ENCODE measurements around the gene TOM1. TPM values are rescaled to one million over a fixed set of nuclear protein-coding genes. Genes with fewer than 3 reads are reported as not detected.
"Not testable (repeated sequence)": the region's sequence is repeated elsewhere in the genome, so short reads cannot be mapped to it uniquely, and the experiment has no call there.

TOM1 gene
- total and polyA plus RNA-seq, 4 donors, result 17.9 to 53.0 (median 50.5) TPM

GRCh38 chr22:35393116-35394010 is 93.7 kb downstream of the TOM1 start (continued):
- TF ChIP-seq REST (IDR thresholded peaks at IDR 0.05), result no peak

- 28% methylated on average over 4 of the region's 4 CpGs for WGBS
- Histone ChIP-seq H3K4me3 (ENCODE audit: low read depth in 1 of 3, low read length in 3 of 3) (no peak overlapping the region), H3K4me1 (ENCODE audit: control insufficient read depth in 4 of 4, insufficient read depth in 4 of 4, low read length in 3 of 4) (peaks cover 13 to 44% (median 23%) of the 10 kb centered on the region in 4 donors), H3K27me3 (ENCODE audit: control insufficient read depth in 4 of 4, insufficient read depth in 4 of 4, low read length in 3 of 4) (no peaks in the 10 kb centered on the region), H3K9ac (ENCODE audit: low read depth in 1 of 2, low read length in 2 of 2) (no peak overlapping the region), H3K36me3 (ENCODE audit: control insufficient read depth in 4 of 4, insufficient read depth in 3 of 4, low read depth in 1 of 4, low read length in 3 of 4) (peaks cover 9 to 13% (median 12%) of the 10 kb centered on the region in 4 donors), H3K27ac (ENCODE audit: low read depth in 1 of 2, low read length in 2 of 2) (peak overlapping the region; percentile 0 to 36), H3K9me3 (ENCODE audit: control insufficient read depth in 4 of 4, low read length in 3 of 4) (no peaks in the 10 kb centered on the region)
- TF ChIP-seq JUND (IDR thresholded peaks at IDR 0.05), result no peak
- no peak for TF ChIP-seq TAF1 (conservative IDR thresholded peaks at IDR 0.05)
- no peak for TF ChIP-seq ZBTB33 (IDR thresholded peaks at IDR 0.05)
- TF ChIP-seq EGR1 (IDR thresholded peaks at IDR 0.05; ENCODE audit: low read depth in 2 of 2), result peak in 1 of 2 donors; percentile 66
- DNase-seq (ENCODE audit: low spot score), result no peak
These were observed 94.3 kb downstream of the TOM1 start for GRCh38 chr22:35394011-35394312.

- Histone ChIP-seq H3K4me1 (ENCODE audit: control insufficient read depth in 4 of 4, insufficient read depth in 4 of 4, low read length in 3 of 4) (peaks cover 15 to 47% (median 25%) of the 10 kb centered on the region in 4 donors), H3K9ac (ENCODE audit: low read depth in 1 of 2, low read length in 2 of 2) (no peak overlapping the region), H3K27me3 (ENCODE audit: control insufficient read depth in 4 of 4, insufficient read depth in 4 of 4, low read length in 3 of 4) (no peaks in the 10 kb centered on the region), H3K9me3 (ENCODE audit: control insufficient read depth in 4 of 4, low read length in 3 of 4) (no peaks in the 10 kb centered on the region), H3K4me3 (ENCODE audit: low read depth in 1 of 3, low read length in 3 of 3) (no peak overlapping the region), H3K36me3 (ENCODE audit: control insufficient read depth in 4 of 4, insufficient read depth in 3 of 4, low read depth in 1 of 4, low read length in 3 of 4) (peaks cover 5 to 8% (median 7%) of the 10 kb centered on the region in 4 donors), H3K27ac (ENCODE audit: low read depth in 1 of 2, low read length in 2 of 2) (no peak overlapping the region)
- no peak for TF ChIP-seq TAF1 (conservative IDR thresholded peaks at IDR 0.05)
- DNase-seq (ENCODE audit: low spot score), result no peak
- WGBS, result 96% methylated on average over 5 of the region's 5 CpGs
These were observed 95.3 kb downstream of the TOM1 start for GRCh38 chr22:35394810-35395563.

GRCh38 chr22:35396622-35397021 is 96.9 kb downstream of the TOM1 start:
- 75% methylated on average over 6 of the region's 6 CpGs for WGBS
- peaks cover 19 to 52% (median 32%) of the 10 kb centered on the region in 4 donors for H3K4me1 ChIP-seq (ENCODE audit: control insufficient read depth in 4 of 4, insufficient read depth in 4 of 4, low read length in 3 of 4)

More at GRCh38 chr22:35396622-35397021, 96.9 kb downstream of the TOM1 start:
- not testable (repeated sequence) for H3K9ac ChIP-seq (ENCODE audit: low read depth in 1 of 2, low read length in 2 of 2); H3K4me3 ChIP-seq (ENCODE audit: low read depth in 1 of 3, low read length in 3 of 3); H3K9me3 ChIP-seq (ENCODE audit: control insufficient read depth in 4 of 4, low read length in 3 of 4); H3K36me3 ChIP-seq (ENCODE audit: control insufficient read depth in 4 of 4, insufficient read depth in 3 of 4, low read depth in 1 of 4, low read length in 3 of 4); DNase-seq (ENCODE audit: low spot score); H3K27me3 ChIP-seq (ENCODE audit: control insufficient read depth in 4 of 4, insufficient read depth in 4 of 4, low read length in 3 of 4)
- H3K27ac ChIP-seq (ENCODE audit: low read depth in 1 of 2, low read length in 2 of 2), result peak overlapping the region; percentile 63 to 77

All from liver (tissue), 9 donors.